Measurements from ENCODE around the gene PRKD1. TPM values are rescaled to one million over a fixed set of nuclear protein-coding genes. Genes with fewer than 3 reads are reported as not detected.

PRKD1 gene
- total RNA-seq, 1 experiment from 2014 or later = 9.7 TPM

- BruUV-seq (replicated peaks) = no TSS peak
- peaks cover 25% of the 10 kb centered on the region for H3K4me1 Mint-ChIP-seq (ENCODE audit: low read depth, unreplicated experiment)
- no peak for DNase-seq
Observed at GRCh38 chr14:29905543-29905942, 22.1 kb downstream of the PRKD1 start.

DNA sequence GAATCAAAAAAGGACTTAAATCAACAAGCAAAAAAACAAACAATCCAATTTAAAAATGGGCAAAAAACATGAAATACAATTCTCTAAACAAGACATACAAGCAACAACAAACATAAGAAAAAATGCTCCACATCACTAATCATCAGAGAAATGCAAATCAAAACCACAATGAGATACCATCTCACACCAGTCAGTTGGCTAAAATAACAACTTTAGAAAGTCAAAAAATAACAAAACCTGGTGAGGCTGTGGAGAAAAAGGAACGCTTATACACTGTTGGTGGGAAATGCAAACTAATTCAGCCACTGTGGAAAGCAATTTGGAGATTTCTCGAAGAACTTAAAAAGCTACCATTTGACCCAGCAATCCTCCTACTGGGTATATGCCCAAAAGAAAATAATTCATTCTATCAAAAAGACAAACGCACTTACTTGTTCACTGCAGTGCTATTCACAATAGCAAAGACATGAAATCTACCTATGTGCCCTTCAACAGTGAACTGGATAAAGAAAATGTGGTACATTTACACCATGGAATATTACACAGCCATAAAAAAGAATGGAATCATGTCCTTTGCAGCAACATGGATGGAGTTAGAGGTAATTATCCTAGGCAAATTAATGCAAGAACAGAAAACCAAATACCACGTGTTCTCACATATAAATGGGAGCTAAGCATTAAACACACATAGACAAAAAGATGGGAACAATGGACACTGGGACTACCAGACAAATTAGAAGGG, 26.9 kb downstream of the PRKD1 start:
- Mint-ChIP-seq H3K27me3 (ENCODE audit: unreplicated experiment) (no peaks in the 10 kb centered on the region), H3K27ac (ENCODE audit: unreplicated experiment) (no peak overlapping the region), H3K9me3 (ENCODE audit: low read depth, unreplicated experiment) (no peaks in the 10 kb centered on the region), H3K4me1 (ENCODE audit: low read depth, unreplicated experiment) (peaks cover 7% of the 10 kb centered on the region), H3K4me3 (ENCODE audit: low read depth, unreplicated experiment) (no peak overlapping the region), H3K36me3 (ENCODE audit: insufficient read depth, unreplicated experiment) (peaks cover 3% of the 10 kb centered on the region)
- TF ChIP-seq, protein P1, sequence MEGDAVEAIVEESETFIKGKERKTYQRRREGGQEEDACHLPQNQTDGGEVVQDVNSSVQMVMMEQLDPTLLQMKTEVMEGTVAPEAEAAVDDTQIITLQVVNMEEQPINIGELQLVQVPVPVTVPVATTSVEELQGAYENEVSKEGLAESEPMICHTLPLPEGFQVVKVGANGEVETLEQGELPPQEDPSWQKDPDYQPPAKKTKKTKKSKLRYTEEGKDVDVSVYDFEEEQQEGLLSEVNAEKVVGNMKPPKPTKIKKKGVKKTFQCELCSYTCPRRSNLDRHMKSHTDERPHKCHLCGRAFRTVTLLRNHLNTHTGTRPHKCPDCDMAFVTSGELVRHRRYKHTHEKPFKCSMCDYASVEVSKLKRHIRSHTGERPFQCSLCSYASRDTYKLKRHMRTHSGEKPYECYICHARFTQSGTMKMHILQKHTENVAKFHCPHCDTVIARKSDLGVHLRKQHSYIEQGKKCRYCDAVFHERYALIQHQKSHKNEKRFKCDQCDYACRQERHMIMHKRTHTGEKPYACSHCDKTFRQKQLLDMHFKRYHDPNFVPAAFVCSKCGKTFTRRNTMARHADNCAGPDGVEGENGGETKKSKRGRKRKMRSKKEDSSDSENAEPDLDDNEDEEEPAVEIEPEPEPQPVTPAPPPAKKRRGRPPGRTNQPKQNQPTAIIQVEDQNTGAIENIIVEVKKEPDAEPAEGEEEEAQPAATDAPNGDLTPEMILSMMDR (IDR thresholded peaks at IDR 0.05; ENCODE audit: unreplicated experiment) = no peak
- BruUV-seq (replicated peaks) = no TSS peak
- DNase-seq = no peak
- CTCF ChIA-PET = no interaction called here
- intact Hi-C loops (cut with micrococcal nuclease; ENCODE audit: unreplicated experiment) = loop anchor here (10.0 kb wide), 1 partner anchor 256 kb away; no protein-coding TSS in a partner anchor

More at GRCh38 chr14:29905543-29905942, 22.1 kb downstream of the PRKD1 start:
- Mint-ChIP-seq H3K9me3 (ENCODE audit: low read depth, unreplicated experiment) (no peaks in the 10 kb centered on the region), H3K27me3 (ENCODE audit: unreplicated experiment) (no peaks in the 10 kb centered on the region), H3K36me3 (ENCODE audit: insufficient read depth, unreplicated experiment) (peaks cover 5% of the 10 kb centered on the region), H3K27ac (ENCODE audit: unreplicated experiment) (peak overlapping the region; percentile 82), H3K4me3 (ENCODE audit: low read depth, unreplicated experiment) (no peak overlapping the region)
- TF ChIP-seq, protein P1 (IDR thresholded peaks at IDR 0.05; ENCODE audit: unreplicated experiment) = no peak
- intact Hi-C loops (cut with micrococcal nuclease; ENCODE audit: unreplicated experiment) = loop anchor here (5.0 to 10.0 kb wide), 2 partner anchors 148 to 261 kb away; no protein-coding TSS in a partner anchor
- CTCF ChIA-PET = interaction anchor here (0.7 to 0.8 kb wide), 2 partner anchors 17 to 23 kb away, joined by 3 read pairs; no protein-coding TSS in a partner anchor

DNA sequence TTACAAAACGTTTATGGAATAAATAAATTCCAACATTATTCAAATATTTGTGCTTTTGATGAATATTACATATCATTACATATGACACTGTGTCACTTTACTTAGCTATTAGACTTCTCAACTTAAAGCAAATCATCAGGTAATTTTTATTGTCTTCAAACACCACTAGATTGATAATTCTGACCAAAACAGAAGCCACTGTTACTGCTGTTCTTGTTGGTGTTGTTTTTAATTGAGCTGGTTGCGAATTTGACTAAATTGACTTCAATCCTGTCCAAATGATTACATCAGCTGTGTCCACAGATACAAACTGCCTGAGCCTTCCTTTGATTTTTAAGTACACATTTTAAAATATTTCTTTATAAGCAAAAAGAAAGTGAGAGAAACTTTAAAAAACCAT, 29.2 kb downstream of the PRKD1 start:
- no peak for DNase-seq
- H3K27me3 Mint-ChIP-seq (ENCODE audit: unreplicated experiment) = no peaks in the 10 kb centered on the region
- no peaks in the 10 kb centered on the region for H3K36me3 Mint-ChIP-seq (ENCODE audit: insufficient read depth, unreplicated experiment)
- CTCF ChIA-PET = no interaction called here
- TF ChIP-seq, protein P1 (IDR thresholded peaks at IDR 0.05; ENCODE audit: unreplicated experiment) = no peak
- no TSS peak for BruUV-seq (replicated peaks)
- H3K9me3 Mint-ChIP-seq (ENCODE audit: low read depth, unreplicated experiment) = no peaks in the 10 kb centered on the region
- intact Hi-C loops (cut with micrococcal nuclease; ENCODE audit: unreplicated experiment) = no loop called here
- H3K4me3 Mint-ChIP-seq (ENCODE audit: low read depth, unreplicated experiment) = no peak overlapping the region
- H3K27ac Mint-ChIP-seq (ENCODE audit: unreplicated experiment) = no peak overlapping the region
- no peaks in the 10 kb centered on the region for H3K4me1 Mint-ChIP-seq (ENCODE audit: low read depth, unreplicated experiment)

DNA sequence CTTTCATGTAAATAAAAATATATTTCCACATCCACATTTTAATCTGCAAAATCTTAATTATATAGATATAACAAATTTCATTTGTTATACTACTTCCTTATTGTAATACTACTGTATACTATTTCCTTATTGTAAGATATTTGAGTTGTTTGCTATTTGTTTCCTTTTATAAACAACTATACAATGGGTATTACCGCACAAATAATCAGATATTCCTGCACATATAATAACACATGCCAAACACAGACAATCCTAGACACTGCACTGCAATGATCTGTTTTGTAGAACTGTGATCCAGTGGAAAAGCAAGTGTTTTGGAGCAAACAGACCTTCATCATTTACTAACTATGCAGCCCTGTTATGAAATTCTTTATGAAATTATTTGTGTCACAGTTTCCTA, 30.5 kb downstream of the PRKD1 start:
- no TSS peak for BruUV-seq (replicated peaks)
- H3K36me3 Mint-ChIP-seq (ENCODE audit: insufficient read depth, unreplicated experiment) = no peaks in the 10 kb centered on the region
- no peaks in the 10 kb centered on the region for H3K4me1 Mint-ChIP-seq (ENCODE audit: low read depth, unreplicated experiment)
- H3K4me3 Mint-ChIP-seq (ENCODE audit: low read depth, unreplicated experiment) = no peak overlapping the region
- H3K27me3 Mint-ChIP-seq (ENCODE audit: unreplicated experiment) = no peaks in the 10 kb centered on the region
- TF ChIP-seq, protein P1 (IDR thresholded peaks at IDR 0.05; ENCODE audit: unreplicated experiment) = no peak
- CTCF ChIA-PET = no interaction called here
- no peak overlapping the region for H3K27ac Mint-ChIP-seq (ENCODE audit: unreplicated experiment)
- no peaks in the 10 kb centered on the region for H3K9me3 Mint-ChIP-seq (ENCODE audit: low read depth, unreplicated experiment)
- intact Hi-C loops (cut with micrococcal nuclease; ENCODE audit: unreplicated experiment) = no loop called here
- no peak for DNase-seq

Measured in Calu3 (cell line).